HCT116 (cell line): ENCODE measurements around the gene ACOT7. TPM values are rescaled to one million over a fixed set of nuclear protein-coding genes. Genes with fewer than 3 reads are reported as not detected.

Source experiments
- ATAC-seq: fragments of 200-7000 bp; cut with Tn5 transposase; 2 replicates; pipeline ENCODE4 v1.9.1; 2020; ENCODE audit warnings: mild to moderate bottlenecking, moderate library complexity
- BruUV-seq: library from RNA; stranded (reverse); fragments of 400-500 nt; replicated peaks from 2 replicates; lab custom pipeline; 2021; lab: Mats Ljungman, UMichigan
- CTCF ChIA-PET: fragments of 300-600 bp; sonication (Branson Sonifier 250); formaldehyde crosslinking; loops from one replicate; lab custom pipeline; 2021; ENCODE audit warnings: antibody characterized with exemption; lab: Charles Lee
- POLR2A ChIA-PET: fragments of 300-600, 350-600 bp; sonication (Branson Sonifier 250); formaldehyde crosslinking; loops from one replicate; lab custom pipeline; 2021; ENCODE audit warnings: antibody characterized with exemption; lab: Charles Lee
- RAD21 ChIA-PET, 2 experiments: fragments of 300-600 bp; sonication (Branson Sonifier 250); formaldehyde crosslinking; loops; one replicate each; lab custom pipeline; 2023; ENCODE audit warnings: low total read pairs in 2 of 2; ENCODE audit not compliant: uncharacterized antibody in 2 of 2, unreplicated experiment in 2 of 2, low non-redundant PET in 1 of 2; lab: Charles Lee
- DNase-seq: peaks from one replicate; pipeline ENCODE4 v3.0.0-alpha.2; 2010; ENCODE audit warnings: low read depth, low spot score
- H2AFZ ChIP-seq: fragments of 200-600 bp; shearing (Covaris generic), sonication (generic); 2 replicates; pipeline ENCODE4 v1.6.1; 2017; ENCODE audit warnings: low read depth, mixed run types, mixed read lengths, antibody characterized with exemption, low read length; ENCODE audit not compliant: poor library complexity, severe bottlenecking
- H3K27ac ChIP-seq: 2 replicates; pipeline ENCODE4 v1.5.1; 2012; ENCODE audit warnings: low read depth, low read length
- H3K27me3 ChIP-seq: fragments of 200-600 bp; sonication (generic); 2 replicates; pipeline ENCODE4 v1.6.1; 2016; ENCODE audit warnings: mixed run types, low read length, mixed read lengths; ENCODE audit not compliant: insufficient read depth
- H3K36me3 ChIP-seq, 2 experiments: fragments of 200-500 bp in 1 of 2; fragments of 200-600 bp in 1 of 2; sonication (Bioruptor generic) in 1 of 2; sonication (generic) in 1 of 2; 2 replicates each; pipeline versions ENCODE4 v1.5.1 to v1.6.1; 2014 to 2016; ENCODE audit warnings: low read length in 2 of 2, inconsistent platforms in 1 of 2, mixed read lengths in 1 of 2, mixed run types in 1 of 2; ENCODE audit not compliant: insufficient read depth in 2 of 2, control insufficient read depth in 1 of 2
- H3K4me1 ChIP-seq, 2 experiments: fragments of 200-600 bp in 1 of 2; sonication (generic) in 1 of 2; 2 replicates each; pipeline versions ENCODE4 v1.5.1 to v1.6.1; 2012 to 2017; ENCODE audit warnings: low read length in 2 of 2, inconsistent platforms in 1 of 2, mild to moderate bottlenecking in 1 of 2, mixed read lengths in 1 of 2, mixed run types in 1 of 2, moderate library complexity in 1 of 2; ENCODE audit not compliant: insufficient read depth in 2 of 2, control insufficient read depth in 1 of 2
- H3K4me2 ChIP-seq: fragments of 200-600 bp; sonication (generic); 2 replicates; pipeline ENCODE4 v1.6.1; 2017; ENCODE audit warnings: mixed run types, low read length, mixed read lengths
- H3K4me3 ChIP-seq, 2 experiments: fragments of 200-600 bp in 1 of 2; sonication (generic) in 1 of 2; replicated peaks in 1 of 2; 2 replicates each; pipeline ENCODE4 v1.5.1; 2011 to 2016; ENCODE audit warnings: low read length in 2 of 2, control low read depth in 1 of 2, low read depth in 1 of 2, mild to moderate bottlenecking in 1 of 2, mixed read lengths in 1 of 2, mixed run types in 1 of 2
- H3K79me2 ChIP-seq: fragments of 200-600 bp; sonication (generic); 2 replicates; pipeline ENCODE4 v1.6.1; 2017; ENCODE audit warnings: mild to moderate bottlenecking, mixed run types, low read length, moderate library complexity, mixed read lengths; ENCODE audit not compliant: insufficient read depth
- H3K9ac ChIP-seq: fragments of 200-600 bp; sonication (generic); 2 replicates; pipeline ENCODE4 v1.6.1; 2016; ENCODE audit warnings: low read length, mixed read lengths
- H3K9me2 ChIP-seq: fragments of 200-600 bp; sonication (generic), shearing (Covaris generic); 2 replicates; pipeline ENCODE4 v1.6.1; 2017; ENCODE audit warnings: mixed run types, mild to moderate bottlenecking, moderate library complexity; ENCODE audit not compliant: insufficient read depth
- H3K9me3 ChIP-seq, 2 experiments: fragments of 200-500 bp in 1 of 2; fragments of 200-600 bp in 1 of 2; sonication (Bioruptor generic) in 1 of 2; sonication (generic) in 1 of 2; 2 replicates each; pipeline ENCODE4 v1.6.1; 2014 to 2017; ENCODE audit warnings: low read length in 2 of 2, mixed read lengths in 2 of 2, inconsistent platforms in 1 of 2, low read depth in 1 of 2, mild to moderate bottlenecking in 1 of 2, mixed run types in 1 of 2, moderate library complexity in 1 of 2; ENCODE audit not compliant: control insufficient read depth in 1 of 2, insufficient read depth in 1 of 2
- H4K20me1 ChIP-seq: fragments of 200-600 bp; sonication (generic), shearing (Covaris generic); 2 replicates; pipeline ENCODE4 v1.6.1; 2017; ENCODE audit warnings: mixed run types, mild to moderate bottlenecking, moderate library complexity; ENCODE audit not compliant: insufficient read depth
- CEBPB ChIP-seq: IDR thresholded peaks from 2 replicates; pipeline ENCODE4 v1.6.1; 2012; ENCODE audit warnings: low read depth
- ELF1 ChIP-seq: IDR thresholded peaks from 2 replicates; pipeline ENCODE4 v1.6.1; 2012; ENCODE audit warnings: low read depth, borderline replicate concordance
- FOSL1 ChIP-seq: IDR thresholded peaks from 2 replicates; pipeline ENCODE4 v1.6.1; 2012; ENCODE audit warnings: low read depth
- JUND ChIP-seq: IDR thresholded peaks from 2 replicates; pipeline ENCODE4 v1.6.1; 2012
- POLR2A ChIP-seq: IDR thresholded peaks from 2 replicates; pipeline ENCODE4 v1.7.0; 2011; ENCODE audit warnings: borderline replicate concordance; ENCODE audit not compliant: insufficient read depth, insufficient read length; ENCODE audit errors: extremely low read depth
- POLR2AphosphoS5 ChIP-seq: IDR thresholded peaks from 2 replicates; pipeline ENCODE4 v1.6.1; 2011; ENCODE audit warnings: mild to moderate bottlenecking, low read depth, low read length, moderate library complexity
- RAD21 ChIP-seq: IDR thresholded peaks from 2 replicates; pipeline ENCODE4 v1.6.1; 2012; ENCODE audit warnings: low read depth, mild to moderate bottlenecking
- SIN3A ChIP-seq: IDR thresholded peaks from 2 replicates; pipeline ENCODE4 v1.6.1; 2012; ENCODE audit warnings: low read depth
- SP1 ChIP-seq: IDR thresholded peaks from 2 replicates; pipeline ENCODE4 v1.6.1; 2012; ENCODE audit warnings: low read depth
- TCF7L2 ChIP-seq: IDR thresholded peaks from 2 replicates; pipeline ENCODE4 v1.7.0; 2011; ENCODE audit warnings: borderline replicate concordance, inconsistent platforms; ENCODE audit not compliant: insufficient read depth, insufficient read length; ENCODE audit errors: extremely low read depth
- YY1 ChIP-seq: IDR thresholded peaks from 2 replicates; pipeline ENCODE4 v1.6.1; 2011; ENCODE audit warnings: low read length, low read depth, moderate library complexity, mild to moderate bottlenecking; ENCODE audit not compliant: insufficient replicate concordance; ENCODE audit errors: extremely low read depth
- ZFX ChIP-seq: fragments of 450-650 bp; IDR thresholded peaks from 2 replicates; pipeline ENCODE4 v1.6.1; 2017
- ZNF274 ChIP-seq: fragments of 200-500 bp; sonication (Bioruptor generic); IDR thresholded peaks from 2 replicates; pipeline ENCODE4 v1.6.1; 2014; ENCODE audit warnings: mild to moderate bottlenecking, low read depth, low read length, inconsistent platforms
- intact Hi-C: fragments of 100-400 bp; cut with micrococcal nuclease; formaldehyde crosslinking; loops from 2 replicates; pipeline ENCODE4 v1.10.0; 2022
- total RNA-seq: library from RNA; stranded (reverse); gene quantifications from one replicate; pipeline ENCODE4 v1.2.1, GENCODE V29; 2021; ENCODE audit not compliant: unreplicated experiment
- TF ChIP-seq, protein P1 (sequence below): IDR thresholded peaks from 2 replicates; pipeline ENCODE4 v1.6.1; 2012
- TF ChIP-seq, protein P2 (sequence below): IDR thresholded peaks from 2 replicates; pipeline ENCODE4 v1.6.1; 2012; ENCODE audit warnings: low read depth
- TF ChIP-seq, protein P3 (sequence below): IDR thresholded peaks from 2 replicates; pipeline ENCODE4 v1.6.1; 2011; ENCODE audit warnings: mild to moderate bottlenecking, low read length, moderate library complexity; ENCODE audit not compliant: insufficient replicate concordance; ENCODE audit errors: extremely low read depth
- TF ChIP-seq, protein P4 (sequence below): IDR thresholded peaks from 2 replicates; pipeline ENCODE4 v1.6.1; 2012
- TF ChIP-seq, protein P5 (sequence below), 3 experiments: fragments of 200-600 bp in 1 of 3; sonication (generic) in 1 of 3; IDR thresholded peaks in 2 of 3; conservative IDR thresholded peaks in 1 of 3; 2 replicates each; pipeline ENCODE4 v1.5.1; 2012 to 2017; ENCODE audit warnings: low read depth in 2 of 3, low read length in 2 of 3, antibody characterized with exemption in 1 of 3, borderline replicate concordance in 1 of 3, control low read depth in 1 of 3, mild to moderate bottlenecking in 1 of 3, mixed read lengths in 1 of 3, mixed run types in 1 of 3, moderate library complexity in 1 of 3; ENCODE audit not compliant: insufficient read depth in 1 of 3

ACOT7 gene
- total RNA-seq, 1 experiment from 2014 or later: 162 TPM

DNA sequence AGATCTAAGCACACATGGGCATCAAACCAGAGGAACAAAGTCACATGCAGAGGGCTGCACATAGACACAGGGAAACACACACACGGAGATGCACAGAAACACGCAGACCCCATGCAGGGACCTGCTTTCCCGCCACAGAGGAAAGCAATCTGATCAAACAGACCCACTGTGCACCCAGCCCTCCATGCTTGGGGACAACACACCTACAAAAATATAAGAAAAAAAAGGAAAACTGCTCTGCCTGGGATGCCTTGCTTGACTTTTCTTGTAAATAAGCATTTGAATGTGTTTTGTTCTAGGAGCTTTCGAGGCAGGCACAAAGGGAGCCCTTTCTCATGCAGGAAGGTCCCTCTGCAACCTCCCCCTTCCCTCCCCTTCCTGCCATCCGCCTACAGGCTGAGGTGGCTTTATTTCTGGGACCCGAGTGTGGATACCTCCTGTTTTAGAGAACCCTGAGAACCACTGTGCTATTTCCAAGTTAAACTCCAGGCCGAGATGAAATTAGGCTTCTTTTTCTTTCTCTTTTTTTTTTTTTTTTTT is 154.3 kb downstream of the ACOT7 start:
- Histone ChIP-seq H3K9me3 (no peaks in the 10 kb centered on the region), H3K79me2 (peaks cover 13% of the 10 kb centered on the region), H3K9me2 (no peaks in the 10 kb centered on the region), H4K20me1 (no peaks in the 10 kb centered on the region), H3K4me2 (peak overlapping the region; percentile 33; the same call in 1 of the 2 replicates), H3K27ac (no peak overlapping the region), H3K36me3 (no peaks in the 10 kb centered on the region), H2AFZ (no peak overlapping the region), H3K9ac (no peak overlapping the region), H3K4me1 (peaks cover 13 to 47% of the 10 kb centered on the region in 2 experiments), H3K4me3 (no peak overlapping the region), H3K27me3 (no peaks in the 10 kb centered on the region)
- ChIA-PET CTCF (interaction anchor here (0.6 to 3.8 kb wide), 14 partner anchors 7 to 284 kb away, joined by 3 to 34 read pairs (median 4); partner anchors contain the start of genes NPHP4 and RNF207), RAD21 (no interaction called here), POLR2A (interaction anchor here (1.2 kb wide), 1 partner anchor 34 kb away, joined by 7 read pairs; no protein-coding TSS in a partner anchor)
- no TSS peak for BruUV-seq
- TF ChIP-seq, protein P1, sequence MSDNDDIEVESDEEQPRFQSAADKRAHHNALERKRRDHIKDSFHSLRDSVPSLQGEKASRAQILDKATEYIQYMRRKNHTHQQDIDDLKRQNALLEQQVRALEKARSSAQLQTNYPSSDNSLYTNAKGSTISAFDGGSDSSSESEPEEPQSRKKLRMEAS: no peak
- TF ChIP-seq YY1 (no peak), TCF7L2 (no peak), POLR2A (no peak), RAD21 (no peak), SIN3A (no peak), SP1 (no peak), FOSL1 (no peak), POLR2AphosphoS5 (no peak), JUND (no peak), ELF1 (no peak), ZFX (no peak), ZNF274 (no peak), CEBPB (no peak)
- TF ChIP-seq, protein P2, sequence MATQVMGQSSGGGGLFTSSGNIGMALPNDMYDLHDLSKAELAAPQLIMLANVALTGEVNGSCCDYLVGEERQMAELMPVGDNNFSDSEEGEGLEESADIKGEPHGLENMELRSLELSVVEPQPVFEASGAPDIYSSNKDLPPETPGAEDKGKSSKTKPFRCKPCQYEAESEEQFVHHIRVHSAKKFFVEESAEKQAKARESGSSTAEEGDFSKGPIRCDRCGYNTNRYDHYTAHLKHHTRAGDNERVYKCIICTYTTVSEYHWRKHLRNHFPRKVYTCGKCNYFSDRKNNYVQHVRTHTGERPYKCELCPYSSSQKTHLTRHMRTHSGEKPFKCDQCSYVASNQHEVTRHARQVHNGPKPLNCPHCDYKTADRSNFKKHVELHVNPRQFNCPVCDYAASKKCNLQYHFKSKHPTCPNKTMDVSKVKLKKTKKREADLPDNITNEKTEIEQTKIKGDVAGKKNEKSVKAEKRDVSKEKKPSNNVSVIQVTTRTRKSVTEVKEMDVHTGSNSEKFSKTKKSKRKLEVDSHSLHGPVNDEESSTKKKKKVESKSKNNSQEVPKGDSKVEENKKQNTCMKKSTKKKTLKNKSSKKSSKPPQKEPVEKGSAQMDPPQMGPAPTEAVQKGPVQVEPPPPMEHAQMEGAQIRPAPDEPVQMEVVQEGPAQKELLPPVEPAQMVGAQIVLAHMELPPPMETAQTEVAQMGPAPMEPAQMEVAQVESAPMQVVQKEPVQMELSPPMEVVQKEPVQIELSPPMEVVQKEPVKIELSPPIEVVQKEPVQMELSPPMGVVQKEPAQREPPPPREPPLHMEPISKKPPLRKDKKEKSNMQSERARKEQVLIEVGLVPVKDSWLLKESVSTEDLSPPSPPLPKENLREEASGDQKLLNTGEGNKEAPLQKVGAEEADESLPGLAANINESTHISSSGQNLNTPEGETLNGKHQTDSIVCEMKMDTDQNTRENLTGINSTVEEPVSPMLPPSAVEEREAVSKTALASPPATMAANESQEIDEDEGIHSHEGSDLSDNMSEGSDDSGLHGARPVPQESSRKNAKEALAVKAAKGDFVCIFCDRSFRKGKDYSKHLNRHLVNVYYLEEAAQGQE: no peak
- TF ChIP-seq, protein P3, sequence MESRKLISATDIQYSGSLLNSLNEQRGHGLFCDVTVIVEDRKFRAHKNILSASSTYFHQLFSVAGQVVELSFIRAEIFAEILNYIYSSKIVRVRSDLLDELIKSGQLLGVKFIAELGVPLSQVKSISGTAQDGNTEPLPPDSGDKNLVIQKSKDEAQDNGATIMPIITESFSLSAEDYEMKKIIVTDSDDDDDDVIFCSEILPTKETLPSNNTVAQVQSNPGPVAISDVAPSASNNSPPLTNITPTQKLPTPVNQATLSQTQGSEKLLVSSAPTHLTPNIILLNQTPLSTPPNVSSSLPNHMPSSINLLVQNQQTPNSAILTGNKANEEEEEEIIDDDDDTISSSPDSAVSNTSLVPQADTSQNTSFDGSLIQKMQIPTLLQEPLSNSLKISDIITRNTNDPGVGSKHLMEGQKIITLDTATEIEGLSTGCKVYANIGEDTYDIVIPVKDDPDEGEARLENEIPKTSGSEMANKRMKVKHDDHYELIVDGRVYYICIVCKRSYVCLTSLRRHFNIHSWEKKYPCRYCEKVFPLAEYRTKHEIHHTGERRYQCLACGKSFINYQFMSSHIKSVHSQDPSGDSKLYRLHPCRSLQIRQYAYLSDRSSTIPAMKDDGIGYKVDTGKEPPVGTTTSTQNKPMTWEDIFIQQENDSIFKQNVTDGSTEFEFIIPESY: no peak
- TF ChIP-seq, protein P4, sequence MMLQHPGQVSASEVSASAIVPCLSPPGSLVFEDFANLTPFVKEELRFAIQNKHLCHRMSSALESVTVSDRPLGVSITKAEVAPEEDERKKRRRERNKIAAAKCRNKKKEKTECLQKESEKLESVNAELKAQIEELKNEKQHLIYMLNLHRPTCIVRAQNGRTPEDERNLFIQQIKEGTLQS: no peak
- TF ChIP-seq, protein P5, sequence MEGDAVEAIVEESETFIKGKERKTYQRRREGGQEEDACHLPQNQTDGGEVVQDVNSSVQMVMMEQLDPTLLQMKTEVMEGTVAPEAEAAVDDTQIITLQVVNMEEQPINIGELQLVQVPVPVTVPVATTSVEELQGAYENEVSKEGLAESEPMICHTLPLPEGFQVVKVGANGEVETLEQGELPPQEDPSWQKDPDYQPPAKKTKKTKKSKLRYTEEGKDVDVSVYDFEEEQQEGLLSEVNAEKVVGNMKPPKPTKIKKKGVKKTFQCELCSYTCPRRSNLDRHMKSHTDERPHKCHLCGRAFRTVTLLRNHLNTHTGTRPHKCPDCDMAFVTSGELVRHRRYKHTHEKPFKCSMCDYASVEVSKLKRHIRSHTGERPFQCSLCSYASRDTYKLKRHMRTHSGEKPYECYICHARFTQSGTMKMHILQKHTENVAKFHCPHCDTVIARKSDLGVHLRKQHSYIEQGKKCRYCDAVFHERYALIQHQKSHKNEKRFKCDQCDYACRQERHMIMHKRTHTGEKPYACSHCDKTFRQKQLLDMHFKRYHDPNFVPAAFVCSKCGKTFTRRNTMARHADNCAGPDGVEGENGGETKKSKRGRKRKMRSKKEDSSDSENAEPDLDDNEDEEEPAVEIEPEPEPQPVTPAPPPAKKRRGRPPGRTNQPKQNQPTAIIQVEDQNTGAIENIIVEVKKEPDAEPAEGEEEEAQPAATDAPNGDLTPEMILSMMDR (IDR thresholded peaks at IDR 0.05 in 2 of 3, conservative IDR thresholded peaks at IDR 0.05 in 1 of 3; ENCODE audit: borderline replicate concordance in 1 of 3, insufficient read depth in 1 of 3, low read depth in 2 of 3, low read length in 2 of 3): no peak
- intact Hi-C loops: no loop called here
- no peak for ATAC-seq
- no peak for DNase-seq
